HG03520 (cell line): ENCODE results near the gene GMPR2.

Experiments
- ATAC-seq: cut with Tn5 transposase; IDR thresholded peaks from one replicate; pipeline ENCODE4 v1.9.1; 2021; ENCODE audit warnings: mild to moderate bottlenecking, moderate library complexity; ENCODE audit not compliant: unreplicated experiment

GMPR2 gene

DNA sequence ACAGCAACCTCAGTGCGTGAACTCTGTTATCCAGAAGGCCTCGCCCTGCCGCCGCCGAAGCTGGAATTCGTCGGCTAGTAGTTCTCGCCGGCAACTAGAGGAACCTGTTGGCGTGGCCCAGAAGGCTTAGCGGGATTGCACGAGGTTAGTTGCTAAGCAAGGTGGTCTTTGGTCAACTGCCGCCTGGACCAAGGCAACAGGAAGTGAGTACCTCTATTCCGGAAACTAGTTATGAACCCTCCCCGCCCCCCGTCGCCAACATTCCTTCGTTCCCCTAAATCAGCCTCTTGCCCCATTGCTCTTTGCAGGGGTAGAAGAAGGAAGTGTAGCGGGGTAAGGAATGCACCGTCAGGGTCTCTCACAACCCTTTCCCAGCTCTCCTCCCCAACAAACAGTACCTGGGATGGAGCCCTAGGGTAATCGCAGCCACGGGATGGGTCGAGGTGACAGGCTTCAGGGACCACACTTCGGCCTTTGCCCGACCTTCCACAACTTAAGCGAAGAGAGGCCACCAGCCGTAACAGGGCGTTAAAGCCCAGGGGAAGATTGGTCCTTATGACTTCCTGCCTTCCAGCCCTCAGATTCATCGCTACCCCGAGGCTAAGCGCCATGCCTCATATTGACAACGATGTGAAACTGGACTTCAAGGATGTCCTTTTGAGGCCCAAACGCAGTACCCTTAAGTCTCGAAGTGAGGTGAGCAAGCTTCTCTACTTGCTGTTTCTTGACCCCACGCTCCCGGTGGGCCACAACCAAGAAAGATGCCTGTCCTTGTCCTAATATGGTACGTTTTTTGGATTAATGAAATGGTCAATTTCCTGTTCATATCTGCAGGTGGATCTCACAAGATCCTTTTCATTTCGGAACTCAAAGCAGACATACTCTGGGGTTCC, at the start of gene GMPR2:
TSS of gene GMPR2 (plus strand) at position 285 of the 893 bp plus-strand sequence. CDS start at position 610, 325 bp downstream.
- ATAC-seq: peak; percentile 44

DNA sequence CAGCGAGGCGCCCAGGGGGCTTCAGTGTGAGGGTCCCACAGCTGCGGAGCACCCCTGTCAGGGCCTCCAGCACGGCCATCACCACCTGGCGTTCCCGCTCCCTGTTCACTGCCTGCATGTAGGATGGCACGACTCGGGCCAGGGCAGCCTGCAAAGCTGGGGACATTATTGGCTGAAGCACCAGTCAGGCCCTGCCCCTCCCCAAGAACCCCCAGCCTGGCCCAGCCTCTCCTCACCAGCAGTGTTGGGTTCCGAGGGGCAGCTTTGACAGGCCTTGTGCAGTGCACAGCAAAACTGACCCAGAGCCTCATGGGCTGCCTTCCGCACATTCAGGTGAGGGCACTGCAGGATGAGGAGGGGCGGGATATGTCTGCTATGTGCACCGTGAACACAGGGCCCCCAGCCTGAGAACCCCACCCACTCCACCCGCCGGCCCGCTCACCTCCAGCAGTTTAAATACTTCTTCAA, 49.7 kb upstream of the GMPR2 start:
- ATAC-seq: no peak

DNA sequence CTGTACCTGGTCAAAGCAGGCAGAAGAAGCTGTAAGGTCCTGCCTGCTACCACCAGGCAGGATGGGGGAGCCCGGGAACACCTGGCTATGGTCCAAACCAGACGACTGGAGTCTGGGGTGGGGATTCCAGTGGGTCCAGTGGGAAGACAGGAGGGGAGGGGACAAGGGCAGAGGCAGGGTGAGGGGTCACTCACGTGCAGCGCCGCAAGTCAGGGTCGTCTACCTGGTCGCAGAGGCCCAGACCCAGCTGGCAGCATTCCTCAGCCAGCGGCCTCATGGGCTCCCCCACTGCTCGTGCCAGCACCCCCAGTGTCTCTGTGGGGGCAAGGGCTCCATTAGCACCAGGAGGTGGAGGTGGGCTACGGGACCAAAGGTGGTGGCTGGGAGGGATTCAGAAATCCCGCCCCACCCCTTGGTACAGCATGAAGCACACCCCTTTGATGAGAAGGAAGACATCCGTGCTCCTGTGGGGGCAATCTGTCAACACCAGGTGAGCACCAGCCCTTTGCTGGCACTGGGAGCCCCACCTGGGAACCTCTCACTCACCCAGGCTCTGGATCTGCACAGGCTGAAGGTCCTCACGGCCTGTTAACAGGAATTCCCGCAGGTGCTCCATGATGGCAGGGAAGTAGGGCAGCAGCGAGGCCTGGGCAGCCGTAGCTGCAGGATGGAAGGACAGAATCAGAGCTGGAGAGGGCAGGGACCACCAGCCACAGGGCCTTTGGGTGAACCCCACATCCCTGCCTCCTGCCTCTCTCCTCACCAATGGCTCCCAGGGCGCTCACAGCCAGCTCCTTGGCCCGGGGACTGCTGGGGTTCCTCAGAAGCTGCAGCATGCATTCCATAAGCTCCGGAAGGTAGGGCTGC, 48.4 kb upstream of the GMPR2 start:
- no peak for ATAC-seq

DNA sequence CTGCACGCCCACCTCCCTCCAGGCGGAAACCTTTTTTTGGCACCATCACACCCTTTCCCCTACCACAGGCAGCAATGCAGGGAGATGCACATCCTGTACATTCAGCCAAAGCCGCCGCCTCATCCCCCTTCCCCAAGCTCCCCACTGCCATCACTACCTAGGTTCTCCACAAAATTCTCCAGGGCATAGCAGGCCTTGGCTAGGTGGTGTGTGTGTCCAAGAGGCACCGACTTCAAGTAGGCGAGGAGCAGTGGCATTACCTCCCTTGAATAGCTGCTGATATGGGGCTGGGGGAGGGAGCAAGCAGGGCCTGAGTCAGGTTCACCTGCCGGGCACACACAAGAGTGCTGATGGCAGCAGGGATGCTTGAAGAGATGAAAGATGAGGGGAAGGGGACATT, 47.7 kb upstream of the GMPR2 start:
- ATAC-seq: no peak

DNA sequence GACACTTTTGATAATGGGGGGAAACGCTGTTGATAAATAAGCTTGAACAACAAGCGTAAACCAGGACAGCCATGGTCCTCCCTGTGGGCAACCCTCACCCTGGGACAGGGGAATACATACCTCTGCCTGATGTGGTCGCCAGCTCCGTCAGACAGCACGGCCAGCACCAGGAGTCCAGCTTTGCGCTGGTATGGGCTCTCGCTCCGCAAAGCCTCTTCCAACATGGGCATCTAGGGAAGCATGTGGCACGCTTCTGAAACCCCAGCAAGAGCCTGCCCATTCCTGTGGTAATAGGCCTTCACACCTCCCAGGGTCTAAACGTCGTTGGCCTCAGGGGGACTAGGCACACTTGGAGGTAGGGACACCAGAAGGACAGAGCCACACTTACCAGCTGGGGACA, 47.0 kb upstream of the GMPR2 start:
- ATAC-seq: no peak

DNA sequence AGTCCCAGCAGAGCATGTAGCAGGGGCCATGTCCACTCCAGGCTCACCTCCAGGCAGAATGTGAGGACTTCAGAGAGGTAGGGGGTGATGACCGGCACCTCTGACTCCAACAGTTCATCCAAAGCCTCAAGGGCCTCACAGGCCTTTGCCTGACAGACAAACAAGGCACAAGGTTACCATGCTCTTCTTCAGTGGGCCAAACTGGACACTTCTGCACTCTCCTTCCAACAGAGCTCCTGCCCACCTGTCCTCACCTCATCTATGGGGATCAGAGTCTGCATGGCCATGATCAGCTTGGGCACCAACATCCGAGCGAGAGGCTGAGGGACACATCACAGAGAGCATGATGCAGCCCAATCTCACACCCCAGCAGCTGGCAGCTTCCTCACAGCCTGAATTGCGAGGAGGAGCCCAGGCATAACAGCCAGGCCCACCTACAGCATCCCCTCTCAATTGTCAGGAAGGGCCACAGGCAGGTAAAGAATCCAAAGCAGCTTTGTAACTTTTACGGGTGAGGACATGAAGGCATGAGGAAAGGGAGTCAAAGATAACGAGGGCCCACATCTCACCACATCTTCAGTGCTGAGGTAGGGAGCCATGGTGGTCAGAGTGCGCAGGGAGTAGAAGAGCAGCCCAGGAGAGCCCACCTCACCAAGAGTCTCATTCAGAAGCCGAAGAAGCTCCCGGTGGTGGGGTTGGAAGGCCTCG, 45.7 kb upstream of the GMPR2 start:
- ATAC-seq: no peak

DNA sequence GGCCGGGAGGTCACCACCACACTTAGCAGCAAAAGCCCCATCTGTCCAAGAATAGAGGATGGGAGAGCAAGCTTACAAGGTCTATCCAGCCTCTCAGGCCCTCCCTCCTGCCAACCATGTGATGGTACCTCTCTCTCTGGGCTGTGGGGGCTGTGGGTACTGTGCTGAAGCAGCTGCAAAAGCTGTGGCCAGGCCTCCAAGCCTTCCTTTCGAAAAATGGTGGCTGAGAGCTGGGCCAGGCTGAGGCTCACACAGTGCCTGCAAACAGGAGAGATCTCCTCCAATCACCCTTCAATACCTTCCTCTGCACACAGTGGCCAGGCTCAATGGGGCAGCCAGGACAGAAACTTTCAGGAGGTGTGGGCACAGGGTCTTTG, 45.2 kb upstream of the GMPR2 start:
- ATAC-seq: no peak

DNA sequence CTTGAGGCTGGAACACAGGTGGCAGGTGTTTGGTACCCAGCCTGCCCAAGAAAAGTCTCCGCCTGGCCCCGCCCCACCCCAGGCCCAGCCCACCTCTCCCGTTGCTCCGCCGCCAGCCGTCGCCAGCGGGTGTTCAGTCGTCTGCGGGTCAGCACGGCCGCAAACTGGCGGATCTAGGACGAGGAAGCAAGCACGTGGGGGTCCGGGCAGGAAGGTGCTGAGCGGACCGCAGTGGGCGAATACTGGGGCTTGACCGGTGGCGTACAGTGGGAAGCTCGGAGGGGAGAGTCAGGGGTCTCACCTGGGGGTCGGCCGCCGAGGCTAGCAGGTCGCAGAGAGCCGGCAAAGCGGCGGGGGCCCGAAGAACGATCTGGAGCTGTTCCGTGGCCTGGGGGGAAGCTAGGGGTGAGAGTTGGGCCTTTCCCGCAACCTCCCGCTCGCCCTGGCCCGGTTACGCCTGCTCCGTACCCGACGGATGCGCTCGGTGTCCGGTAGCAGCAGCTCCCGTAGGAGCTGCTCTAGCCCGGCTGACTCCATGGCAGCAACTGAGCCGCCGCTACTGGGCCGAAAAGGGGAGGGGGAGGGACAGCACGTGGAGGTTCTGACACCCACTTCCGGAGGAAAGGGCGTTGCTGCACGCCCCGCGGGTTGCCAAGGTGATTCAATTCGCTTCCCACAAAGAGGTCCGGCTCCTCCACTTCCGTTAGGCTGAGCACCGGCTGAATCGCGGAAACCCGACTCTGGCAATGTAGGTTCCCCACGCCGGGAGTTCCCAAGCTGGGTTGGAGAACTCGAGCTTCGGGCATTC, 44.3 kb upstream of the GMPR2 start, which contains the start of gene IPO4:
TSS of gene IPO4 (minus strand) at position 566 of the 808 bp plus-strand sequence. CDS start at position 537, 29 bp downstream.
- ATAC-seq: peak; percentile 85

DNA sequence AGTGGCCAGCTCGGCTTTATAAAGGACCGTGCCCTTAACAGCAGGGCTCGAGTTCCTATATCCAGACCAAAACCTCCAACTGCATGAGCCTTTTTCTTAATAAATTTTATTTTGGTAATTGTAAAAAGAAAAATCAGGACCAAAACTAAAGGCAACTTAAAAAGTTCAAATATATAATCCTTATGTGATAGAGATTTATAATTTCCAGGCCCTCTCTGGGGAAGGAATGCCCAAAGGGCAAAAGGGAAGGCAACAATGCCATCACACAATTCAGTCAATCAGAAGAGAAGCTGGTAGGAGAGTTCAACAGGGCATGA, 43.7 kb upstream of the GMPR2 start:
- no peak for ATAC-seq

DNA sequence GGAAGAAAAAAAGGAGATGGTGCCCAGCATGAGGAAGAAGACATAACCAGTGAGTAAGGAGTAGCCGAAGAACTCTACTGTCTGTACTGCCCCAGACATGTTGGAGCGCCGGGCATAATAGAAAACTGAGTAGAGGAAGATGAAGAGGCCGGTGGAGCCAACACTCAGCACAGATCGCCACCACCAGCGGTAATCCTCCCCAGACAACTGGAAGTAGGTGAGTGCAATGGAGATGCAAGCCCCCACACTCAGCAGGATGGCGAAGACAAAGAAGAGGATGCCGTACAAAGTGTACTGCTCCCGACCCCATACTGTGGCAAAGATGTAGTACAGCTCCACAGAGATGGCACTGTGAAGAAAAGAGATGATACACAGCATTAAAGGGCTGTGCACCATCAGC, 43.3 kb upstream of the GMPR2 start:
- no peak for ATAC-seq

DNA sequence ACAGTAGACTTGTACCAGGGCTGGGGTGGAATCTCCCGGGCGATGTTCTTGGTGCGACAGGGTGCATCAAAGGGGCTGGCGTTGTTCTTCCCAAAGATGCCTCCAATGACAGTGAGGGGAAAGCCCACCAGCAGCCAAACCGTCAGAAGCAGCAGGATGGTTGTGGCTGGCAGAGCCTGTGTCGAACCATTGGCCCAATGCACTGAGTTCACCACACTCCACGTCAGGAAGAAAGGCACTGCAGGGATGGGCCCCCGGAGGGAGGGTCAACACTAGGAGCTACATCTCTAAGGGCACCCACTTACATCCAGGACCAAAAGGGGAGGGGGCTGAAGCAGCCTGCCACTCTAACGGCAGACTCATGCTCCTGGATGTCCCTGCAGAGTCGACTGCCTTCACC, 42.3 kb upstream of the GMPR2 start:
- ATAC-seq: no peak

DNA sequence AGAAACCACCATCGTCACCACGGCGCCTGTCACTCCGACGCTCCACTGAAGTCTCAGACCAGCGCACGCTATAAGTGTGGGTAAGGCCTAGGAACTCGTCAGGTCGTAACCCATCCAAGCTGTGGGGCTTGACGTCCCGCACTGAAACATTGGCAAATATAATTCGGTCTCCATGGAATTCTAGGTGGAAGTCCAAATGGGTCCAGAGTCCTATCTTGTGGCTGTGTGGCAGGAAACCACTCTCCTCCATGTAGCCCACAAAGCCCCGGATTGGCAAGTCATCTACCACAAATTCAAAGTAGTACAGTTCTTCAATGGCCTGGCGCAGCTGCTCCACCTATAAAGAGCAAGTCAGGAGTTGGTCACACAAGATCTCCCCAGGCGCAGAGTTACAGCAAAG, 39.8 kb upstream of the GMPR2 start:
- ATAC-seq: no peak

DNA sequence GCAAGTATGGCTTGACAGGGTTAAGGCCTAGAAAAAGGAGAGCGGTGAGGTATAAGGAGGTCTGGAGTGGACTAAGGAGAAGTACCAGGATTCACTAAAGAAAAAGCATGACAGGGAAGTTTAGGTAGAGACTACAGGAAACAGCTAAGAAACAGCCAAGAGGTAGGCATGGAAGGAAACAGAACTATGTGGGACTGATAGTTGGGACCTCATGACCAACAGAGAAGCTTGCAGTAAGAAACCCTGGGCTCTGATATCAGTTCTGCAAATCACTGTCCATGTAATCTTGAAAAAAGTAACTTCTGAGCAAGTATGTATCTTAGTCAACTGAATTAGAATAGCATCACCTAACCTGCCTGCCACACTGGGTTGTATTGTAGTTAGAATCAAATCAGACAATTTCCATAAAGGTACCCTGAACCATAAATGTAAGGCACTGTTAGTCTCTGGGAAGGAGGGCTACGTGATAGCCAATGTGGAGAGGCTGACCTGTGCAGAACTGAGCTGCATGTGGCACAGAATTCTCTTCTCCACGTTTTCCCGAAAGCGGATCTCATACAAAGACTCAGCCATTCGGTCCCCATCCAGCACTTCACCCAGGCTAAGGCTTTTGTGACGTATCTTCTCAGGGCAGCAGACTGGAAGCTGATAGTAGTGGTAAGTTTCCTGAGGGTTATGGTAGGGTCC, 38.4 kb upstream of the GMPR2 start:
- no peak for ATAC-seq

DNA sequence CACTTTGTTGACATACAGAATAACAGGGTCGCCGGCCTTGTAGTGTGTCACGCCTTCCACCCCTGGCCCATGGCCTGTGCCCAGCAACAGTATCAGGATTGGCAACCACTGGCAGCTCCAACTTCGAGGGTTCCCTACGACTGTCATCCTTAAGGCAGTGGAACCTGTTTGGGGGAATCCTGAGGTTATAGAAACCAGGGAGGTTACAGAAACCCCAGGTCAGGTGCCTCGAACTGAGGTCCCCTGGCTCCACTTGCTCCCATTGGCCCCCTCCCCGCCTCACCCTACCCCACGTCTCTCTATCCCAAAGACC, 37.9 kb upstream of the GMPR2 start:
- ATAC-seq: no peak

DNA sequence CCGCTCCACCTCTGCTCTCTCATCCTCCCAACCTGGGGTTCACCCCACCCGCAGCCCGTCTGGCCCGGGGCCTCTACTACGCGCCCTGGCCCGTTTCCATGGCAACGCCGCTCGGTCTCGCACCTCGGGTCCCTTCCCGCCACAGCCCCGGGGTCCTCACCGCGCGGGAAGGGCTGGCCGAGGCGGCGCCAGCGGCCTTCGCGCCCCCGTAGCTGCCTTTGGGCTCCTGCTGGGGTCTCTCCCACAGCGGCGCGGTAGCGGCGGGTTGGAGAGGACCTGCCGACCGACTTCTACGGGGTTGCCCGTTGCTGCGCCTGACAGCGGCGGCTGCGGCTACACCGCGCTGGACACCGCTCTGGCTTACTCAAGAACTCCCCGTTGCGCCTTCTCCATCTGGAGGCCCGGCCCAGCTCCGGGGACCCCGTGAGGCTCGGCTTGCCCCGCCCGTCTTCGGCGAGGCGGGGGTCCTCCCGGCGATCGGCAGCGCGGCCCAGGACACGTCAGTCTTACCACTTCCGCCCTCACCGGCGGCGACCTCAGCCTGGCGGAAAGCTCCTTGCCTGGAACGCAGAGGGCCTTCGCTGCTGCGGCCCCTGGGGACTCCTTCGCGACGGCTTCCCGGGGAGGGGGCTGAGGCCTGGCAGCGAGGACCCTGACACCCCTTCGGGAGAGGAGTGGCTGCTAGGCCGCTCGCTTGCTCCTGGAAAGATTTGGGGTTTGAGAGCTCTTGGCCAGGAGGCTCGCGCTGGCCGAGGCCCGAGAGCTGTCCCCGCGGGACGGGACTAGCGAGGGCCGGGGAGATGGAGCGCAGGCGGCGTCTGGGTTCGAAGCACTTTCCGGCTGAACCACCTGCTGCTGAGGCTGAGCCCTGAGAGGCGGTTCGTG, 37.3 kb upstream of the GMPR2 start, which contains the start of gene TM9SF1:
TSS of gene TM9SF1 (minus strand) at position 256 of the 885 bp plus-strand sequence. CDS start 422 bp downstream, outside the sequence.
- peak; percentile 70 for ATAC-seq

DNA sequence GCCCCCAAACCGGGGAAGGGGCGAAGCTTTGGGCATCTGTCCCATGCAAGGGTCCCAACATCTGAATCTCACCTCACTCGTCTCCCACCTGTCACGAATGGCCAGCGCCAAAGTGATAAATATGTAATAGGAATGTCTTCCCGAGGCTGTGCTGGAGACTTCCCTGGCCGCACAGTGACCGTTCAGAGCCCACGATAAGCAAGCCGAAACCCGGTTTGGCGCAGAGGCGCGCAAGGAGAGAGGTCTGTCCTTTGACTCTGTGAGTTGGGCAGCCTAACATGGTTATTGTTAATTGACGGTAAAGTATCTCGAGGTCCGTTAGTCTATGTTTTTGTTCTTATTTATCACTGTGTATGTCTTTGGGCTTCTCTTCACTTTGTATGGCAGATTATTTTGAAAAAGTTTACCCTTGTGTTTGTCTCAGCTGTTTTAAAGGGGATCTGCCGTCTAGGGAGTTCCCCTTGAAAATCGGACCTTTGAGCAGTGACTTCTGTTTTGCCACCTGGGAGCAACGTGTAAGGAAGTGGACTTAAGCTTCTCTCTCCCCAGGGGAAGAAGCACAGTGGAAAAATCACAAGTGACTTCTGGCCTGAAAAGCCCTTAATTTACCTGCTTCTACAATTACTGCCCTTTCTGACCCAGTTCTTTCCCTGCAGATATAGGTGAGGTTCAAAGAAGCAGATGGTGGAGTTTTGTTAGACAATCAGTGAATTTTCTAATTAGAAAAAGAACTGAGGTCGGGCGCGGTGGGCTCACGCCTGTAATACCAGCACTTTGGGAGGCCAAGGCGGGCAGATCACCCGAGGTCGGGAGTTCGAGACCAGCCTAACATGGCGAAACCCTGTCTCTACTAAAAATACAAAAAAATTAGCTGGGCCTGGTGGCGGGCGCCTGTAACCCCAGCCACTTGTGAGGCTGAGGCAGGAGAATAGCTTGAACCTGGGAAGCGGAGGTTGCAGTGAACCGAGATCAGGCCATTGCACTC, 36.4 kb upstream of the GMPR2 start:
- peak; percentile 15 for ATAC-seq

DNA sequence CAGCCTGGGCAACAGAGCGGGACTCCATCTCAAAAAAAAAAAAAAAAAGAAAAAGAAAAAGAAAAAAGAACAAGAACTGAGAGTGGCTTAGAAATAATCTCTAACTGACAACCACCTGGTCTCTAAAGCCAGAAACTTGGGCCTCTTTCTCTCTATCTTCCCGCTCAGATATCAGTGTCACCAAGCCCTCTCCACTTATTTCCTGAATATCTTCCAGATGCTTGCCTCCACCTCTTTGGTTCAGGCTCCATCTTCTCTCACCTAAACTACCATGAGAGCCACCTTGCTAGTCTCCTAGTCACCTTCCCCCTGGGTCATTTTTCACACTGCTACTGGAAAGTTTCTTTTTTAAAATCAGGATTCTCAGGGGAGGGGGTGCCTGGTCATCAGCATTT, 35.7 kb upstream of the GMPR2 start:
- ATAC-seq: no peak
